ENCODE measurements around the gene BCORL1.

BCORL1 gene

DNA sequence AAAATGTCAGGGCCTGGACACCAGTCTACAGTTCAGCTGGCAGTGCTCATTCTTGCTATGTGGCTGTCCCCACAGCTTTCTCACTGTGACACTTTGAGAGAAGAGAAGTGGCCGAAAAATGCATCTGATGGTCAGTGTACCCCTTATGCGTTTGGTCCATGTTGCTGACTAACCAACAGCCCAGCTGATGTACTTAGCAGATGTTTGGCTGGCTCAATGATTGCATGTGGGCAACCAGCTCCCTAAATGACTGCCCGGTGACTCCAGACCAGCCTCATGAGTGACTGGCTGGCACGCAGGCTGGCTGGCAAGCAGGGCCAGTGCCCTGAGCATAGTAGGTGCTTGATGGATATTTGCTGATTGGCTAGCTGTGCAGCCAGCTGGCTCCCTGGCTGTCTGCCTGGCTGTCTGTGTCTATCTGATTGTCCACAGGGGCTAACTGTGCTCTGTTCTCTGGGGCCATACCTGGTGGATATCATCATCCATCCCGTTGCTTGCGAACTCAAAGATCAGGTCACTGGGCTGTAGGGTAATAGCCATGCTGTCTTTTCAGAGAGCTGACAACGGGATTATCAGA, 98.4 kb downstream of the BCORL1 start:
- Histone ChIP-seq H3K9me3 (ENCODE audit: severe bottlenecking) (no peaks in the 10 kb centered on the region), H3K4me3 (ENCODE audit: low read depth, low read length) (no peak overlapping the region), H3K27me3 (ENCODE audit: insufficient read depth, low read depth, severe bottlenecking) (peaks cover 11% of the 10 kb centered on the region), H3K27ac (no peak overlapping the region), H3K36me3 (peaks cover 4% of the 10 kb centered on the region)
- TF ChIP-seq, protein P1, sequence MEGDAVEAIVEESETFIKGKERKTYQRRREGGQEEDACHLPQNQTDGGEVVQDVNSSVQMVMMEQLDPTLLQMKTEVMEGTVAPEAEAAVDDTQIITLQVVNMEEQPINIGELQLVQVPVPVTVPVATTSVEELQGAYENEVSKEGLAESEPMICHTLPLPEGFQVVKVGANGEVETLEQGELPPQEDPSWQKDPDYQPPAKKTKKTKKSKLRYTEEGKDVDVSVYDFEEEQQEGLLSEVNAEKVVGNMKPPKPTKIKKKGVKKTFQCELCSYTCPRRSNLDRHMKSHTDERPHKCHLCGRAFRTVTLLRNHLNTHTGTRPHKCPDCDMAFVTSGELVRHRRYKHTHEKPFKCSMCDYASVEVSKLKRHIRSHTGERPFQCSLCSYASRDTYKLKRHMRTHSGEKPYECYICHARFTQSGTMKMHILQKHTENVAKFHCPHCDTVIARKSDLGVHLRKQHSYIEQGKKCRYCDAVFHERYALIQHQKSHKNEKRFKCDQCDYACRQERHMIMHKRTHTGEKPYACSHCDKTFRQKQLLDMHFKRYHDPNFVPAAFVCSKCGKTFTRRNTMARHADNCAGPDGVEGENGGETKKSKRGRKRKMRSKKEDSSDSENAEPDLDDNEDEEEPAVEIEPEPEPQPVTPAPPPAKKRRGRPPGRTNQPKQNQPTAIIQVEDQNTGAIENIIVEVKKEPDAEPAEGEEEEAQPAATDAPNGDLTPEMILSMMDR (IDR thresholded peaks at IDR 0.05; ENCODE audit: low read depth, low read length) = no peak
- no peak for DNase-seq

DNA sequence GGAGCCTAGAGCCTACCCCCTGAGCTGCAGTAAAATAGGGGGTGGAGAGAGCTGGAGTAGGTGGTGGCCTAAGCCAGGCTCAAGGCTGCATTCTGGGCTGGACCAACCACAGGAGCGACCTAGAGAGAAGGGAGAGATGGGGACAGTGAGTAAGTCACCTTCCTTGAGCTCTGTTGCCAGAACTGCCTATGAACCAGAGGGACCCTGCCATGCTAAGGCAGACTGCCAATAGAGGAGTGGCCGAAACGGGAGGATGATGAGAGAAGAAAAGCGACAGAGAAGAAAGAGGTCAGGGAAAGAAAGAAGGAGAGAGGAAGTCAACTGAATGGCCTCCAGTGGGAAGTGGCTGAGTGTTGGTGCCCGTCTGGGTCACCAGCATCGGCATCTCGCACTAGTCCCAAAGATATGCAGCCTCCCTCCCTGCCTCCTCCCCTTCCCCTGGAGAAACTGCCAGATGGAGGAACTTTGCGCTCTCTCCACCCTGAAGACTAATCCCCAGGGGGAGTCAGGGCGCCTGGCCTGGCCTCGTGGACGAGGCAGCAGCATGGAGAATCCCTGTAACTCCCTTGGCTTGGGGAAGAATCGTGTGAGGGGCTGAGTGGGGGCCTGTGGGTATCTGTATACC, 99.1 kb downstream of the BCORL1 start:
- TF ChIP-seq, protein P1 (IDR thresholded peaks at IDR 0.05; ENCODE audit: low read depth, low read length) = no peak
- peaks cover 7% of the 10 kb centered on the region for H3K36me3 ChIP-seq
- peaks cover 11% of the 10 kb centered on the region for H3K27me3 ChIP-seq (ENCODE audit: insufficient read depth, low read depth, severe bottlenecking)
- peak; percentile 70 for DNase-seq
- no peaks in the 10 kb centered on the region for H3K9me3 ChIP-seq (ENCODE audit: severe bottlenecking)
- peak overlapping the region; percentile 42; the same call in 1 of the 2 replicates for H3K27ac ChIP-seq
- no peak overlapping the region for H3K4me3 ChIP-seq (ENCODE audit: low read depth, low read length)

DNA sequence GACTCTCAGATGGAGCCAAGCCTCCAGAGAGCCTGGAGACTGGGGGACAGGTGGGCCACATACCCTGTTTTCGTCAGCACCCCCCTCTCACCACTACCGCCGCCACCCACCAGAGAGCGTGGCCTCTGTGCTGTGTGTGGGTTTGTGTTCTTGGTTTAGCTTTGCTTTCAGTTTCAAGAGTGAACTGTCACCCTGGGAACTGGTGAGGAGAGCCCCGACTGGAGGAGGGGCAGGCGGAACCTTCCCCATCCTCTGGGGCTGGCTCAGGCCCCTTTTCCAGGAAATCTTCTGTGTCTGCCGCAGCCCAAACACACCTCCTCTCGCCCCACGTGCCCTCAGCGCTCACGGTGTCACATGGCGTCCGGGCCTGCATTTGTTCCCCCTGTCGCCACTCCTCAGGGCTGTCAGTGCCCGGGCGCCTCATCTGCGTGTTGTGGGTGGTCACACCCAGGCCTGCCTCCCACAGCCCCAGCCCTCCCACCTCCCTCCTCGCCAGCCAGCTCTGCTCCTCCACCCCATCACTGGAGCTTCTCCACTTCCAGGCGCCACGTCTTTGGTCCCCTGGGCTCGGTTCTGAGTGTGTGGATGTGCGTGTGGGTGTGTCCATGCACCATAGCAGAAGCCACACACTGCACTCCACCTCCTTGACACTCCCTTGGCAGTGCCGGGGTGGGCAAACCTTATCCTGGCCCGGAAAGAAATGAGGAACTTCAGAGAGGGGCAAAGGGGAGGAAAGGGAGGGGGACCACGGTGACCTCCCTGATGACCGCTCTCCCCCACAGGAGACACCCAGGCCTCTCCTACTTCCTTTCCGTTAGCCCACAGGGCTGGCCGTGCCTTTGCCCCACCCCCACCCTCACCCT, 100.0 kb downstream of the BCORL1 start:
- Histone ChIP-seq H3K36me3 (peaks cover 7% of the 10 kb centered on the region), H3K4me3 (ENCODE audit: low read depth, low read length) (no peak overlapping the region), H3K27ac (peak overlapping the region; percentile 42; the same call in 1 of the 2 replicates), H3K27me3 (ENCODE audit: insufficient read depth, low read depth, severe bottlenecking) (peaks cover 11% of the 10 kb centered on the region), H3K9me3 (ENCODE audit: severe bottlenecking) (no peaks in the 10 kb centered on the region)
- no peak for DNase-seq
- TF ChIP-seq, protein P1 (IDR thresholded peaks at IDR 0.05; ENCODE audit: low read depth, low read length) = no peak

DNA sequence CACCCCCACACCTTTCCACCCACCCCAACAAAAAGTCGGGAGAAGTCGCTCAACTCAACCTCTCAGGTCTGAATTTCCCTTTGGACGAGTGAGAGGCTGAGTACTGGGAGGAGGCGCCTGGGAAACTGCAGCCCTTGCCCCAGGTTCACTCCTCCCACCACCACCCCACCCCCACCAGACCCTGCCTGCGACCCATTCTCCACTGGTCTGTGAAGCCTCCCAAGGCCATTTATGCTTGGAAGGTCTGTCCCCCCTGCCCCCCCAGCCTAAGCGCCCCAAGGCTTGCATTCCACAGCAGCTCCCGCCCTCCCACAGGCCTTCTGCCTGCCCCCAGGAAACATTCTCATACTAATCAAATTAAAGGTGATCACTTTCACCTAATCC, 100.7 kb downstream of the BCORL1 start:
- Histone ChIP-seq H3K9me3 (ENCODE audit: severe bottlenecking) (no peaks in the 10 kb centered on the region), H3K27ac (no peak overlapping the region), H3K27me3 (ENCODE audit: insufficient read depth, low read depth, severe bottlenecking) (peaks cover 11% of the 10 kb centered on the region), H3K4me3 (ENCODE audit: low read depth, low read length) (no peak overlapping the region), H3K36me3 (peaks cover 7% of the 10 kb centered on the region)
- no peak for DNase-seq
- TF ChIP-seq, protein P1 (IDR thresholded peaks at IDR 0.05; ENCODE audit: low read depth, low read length) = no peak

DNA sequence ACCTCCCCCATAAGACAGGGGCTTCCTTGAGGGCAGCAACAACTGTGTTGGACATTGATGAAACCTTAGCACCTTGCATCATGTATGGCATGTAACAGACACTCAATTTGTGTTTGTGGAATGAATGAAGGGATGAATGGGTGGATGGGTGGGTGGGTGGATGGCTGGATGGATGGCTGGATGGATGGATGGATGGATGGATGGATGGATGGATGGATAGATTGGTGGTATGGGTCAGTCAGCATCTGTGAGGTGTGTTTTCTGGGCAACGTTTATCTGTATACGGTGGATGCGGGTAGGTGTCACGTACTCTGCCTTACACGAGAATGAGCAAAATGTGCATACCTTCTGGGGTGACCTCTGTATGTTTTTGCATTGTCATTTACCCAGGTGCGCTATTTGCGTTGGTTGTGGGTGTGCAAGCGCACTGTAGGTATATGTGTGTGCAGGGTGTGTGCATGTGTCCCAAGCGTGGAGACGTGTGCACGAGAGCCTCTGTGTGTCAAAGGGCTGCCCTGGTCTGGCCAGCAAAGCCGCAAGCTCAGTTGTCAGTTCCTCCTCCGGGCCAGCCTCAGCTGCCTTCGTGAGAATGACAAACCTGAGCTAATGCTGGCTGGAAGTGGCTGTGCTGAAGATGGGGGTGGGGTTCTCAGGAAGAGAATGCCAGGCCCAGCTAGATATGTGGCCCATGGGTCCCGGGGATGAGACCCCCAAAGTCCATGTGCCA, 101.4 kb downstream of the BCORL1 start:
- no peak overlapping the region for H3K4me3 ChIP-seq (ENCODE audit: low read depth, low read length)

More for the DNA sequence above, 101.4 kb downstream of the BCORL1 start:
- H3K36me3 ChIP-seq = peaks cover 7% of the 10 kb centered on the region
- no peak overlapping the region for H3K27ac ChIP-seq
- TF ChIP-seq, protein P1 (IDR thresholded peaks at IDR 0.05; ENCODE audit: low read depth, low read length) = no peak
- H3K9me3 ChIP-seq (ENCODE audit: severe bottlenecking) = no peaks in the 10 kb centered on the region
- no peak for DNase-seq
- H3K27me3 ChIP-seq (ENCODE audit: insufficient read depth, low read depth, severe bottlenecking) = peaks cover 11% of the 10 kb centered on the region
